Dendritic cell treated with granulocyte-macrophage colony-stimulating factor and Interleukin-4, amounts not matched to agents 40 ng/mL and 50 ng/mL, for 4 days (primary cell): ENCODE measurements around the gene GAGE2A.

Experiments
- H3K27ac Mint-ChIP-seq: one replicate; pipeline ENCODE4 v1.8.0; 2022; ENCODE audit warnings: mild to moderate bottlenecking, mixed read lengths
- H3K27me3 Mint-ChIP-seq: one replicate; pipeline ENCODE4 v1.8.0; 2022; ENCODE audit warnings: mild to moderate bottlenecking, mixed read lengths
- H3K36me3 Mint-ChIP-seq: one replicate; pipeline ENCODE4 v1.8.0; 2022; ENCODE audit warnings: low read depth, mixed read lengths
- H3K4me1 Mint-ChIP-seq: one replicate; pipeline ENCODE4 v1.8.0; 2022; ENCODE audit warnings: low read depth, mixed read lengths
- H3K4me3 Mint-ChIP-seq: one replicate; pipeline ENCODE4 v1.8.0; 2022; ENCODE audit warnings: mild to moderate bottlenecking, moderate library complexity, mixed read lengths
- H3K9me3 Mint-ChIP-seq: one replicate; pipeline ENCODE4 v1.8.0; 2022; ENCODE audit warnings: mixed read lengths
- intact Hi-C: fragments of 100-400 bp; cut with micrococcal nuclease; formaldehyde crosslinking; loops from one replicate; pipeline ENCODE4 v1.15.0; 2022

GAGE2A gene

GRCh38 chrX:49644991-49645637, 55.8 kb downstream of the GAGE2A start:
- intact Hi-C loops = no loop called here
- H3K27ac Mint-ChIP-seq = no peak overlapping the region
- H3K9me3 Mint-ChIP-seq = no peaks in the 10 kb centered on the region
- H3K27me3 Mint-ChIP-seq = no peaks in the 10 kb centered on the region
- H3K36me3 Mint-ChIP-seq = no peaks in the 10 kb centered on the region
- no peaks in the 10 kb centered on the region for H3K4me1 Mint-ChIP-seq
- no peak overlapping the region for H3K4me3 Mint-ChIP-seq
